WTC11 (cell line): ENCODE data around the gene UQCR10. TPM values are rescaled to one million over a fixed set of nuclear protein-coding genes. Genes with fewer than 3 reads are reported as not detected.

ENCODE experiments used
- ATAC-seq: fragments of 200-7000 bp; cut with Tn5 transposase; 2 replicates; pipeline ENCODE4 v1.10.0; 2021; ENCODE audit warnings: mild to moderate bottlenecking, moderate library complexity
- CTCF ChIA-PET: fragments of 300-600 bp; sonication (Branson Sonifier 250); formaldehyde crosslinking; loops from one replicate; lab custom pipeline; 2021; ENCODE audit warnings: antibody characterized with exemption; lab: Charles Lee
- POLR2A ChIA-PET: fragments of 350-600 bp; sonication (Branson Sonifier 250); formaldehyde crosslinking; loops from one replicate; lab custom pipeline; 2021; ENCODE audit warnings: antibody characterized with exemption; lab: Charles Lee
- DNase-seq: peaks from one replicate; pipeline ENCODE4 v3.0.0; 2021; ENCODE audit warnings: low spot score
- H3K27ac Mint-ChIP-seq: 2 replicates; pipeline ENCODE4 v1.8.0; 2021; ENCODE audit warnings: mixed read lengths
- H3K27me3 Mint-ChIP-seq: 2 replicates; pipeline ENCODE4 v1.8.0; 2021; ENCODE audit warnings: low read depth, mild to moderate bottlenecking, moderate library complexity, mixed read lengths
- H3K36me3 Mint-ChIP-seq: 2 replicates; pipeline ENCODE4 v1.8.0; 2021; ENCODE audit warnings: mixed read lengths
- H3K4me1 Mint-ChIP-seq: 2 replicates; pipeline ENCODE4 v1.8.0; 2022; ENCODE audit warnings: mixed read lengths
- H3K4me3 Mint-ChIP-seq: 2 replicates; pipeline ENCODE4 v1.8.0; 2021; ENCODE audit warnings: mild to moderate bottlenecking, moderate library complexity, mixed read lengths
- H3K9me3 Mint-ChIP-seq: 2 replicates; pipeline ENCODE4 v1.8.0; 2021; ENCODE audit warnings: mixed read lengths
- ATF1 ChIP-seq: sonication (generic); formaldehyde crosslinking; IDR thresholded peaks from 2 replicates; pipeline ENCODE4 v1.8.1; 2023; ENCODE audit warnings: mild to moderate bottlenecking, moderate library complexity, missing genetic modification reagents
- ELF4 ChIP-seq: sonication (generic); formaldehyde crosslinking; IDR thresholded peaks from 2 replicates; pipeline ENCODE4 v1.8.1; 2022; ENCODE audit warnings: low read depth, mild to moderate bottlenecking, moderate library complexity, missing genetic modification reagents
- ESRRA ChIP-seq: sonication (generic); formaldehyde crosslinking; IDR thresholded peaks from 2 replicates; pipeline ENCODE4 v1.8.1; 2022; ENCODE audit warnings: mild to moderate bottlenecking, missing genetic modification reagents, borderline replicate concordance
- FOXP1 ChIP-seq: sonication (generic); formaldehyde crosslinking; IDR thresholded peaks from 2 replicates; pipeline ENCODE4 v1.8.0; 2022; ENCODE audit warnings: missing genetic modification reagents, mild to moderate bottlenecking, moderate library complexity, borderline replicate concordance
- MXD4 ChIP-seq: fragments of 250-450 bp; sonication (Bioruptor Pico); IDR thresholded peaks from 2 replicates; pipeline ENCODE4 v1.8.0; 2021; ENCODE audit warnings: mild to moderate bottlenecking, moderate library complexity, borderline replicate concordance
- RORB ChIP-seq: fragments of 250-450 bp; sonication (Bioruptor Pico); IDR thresholded peaks from 2 replicates; pipeline ENCODE4 v1.9.0; 2021; ENCODE audit warnings: mild to moderate bottlenecking
- SOX15 ChIP-seq: fragments of 250-450 bp; sonication (Bioruptor Pico); IDR thresholded peaks from 2 replicates; pipeline ENCODE4 v1.9.0; 2021; ENCODE audit warnings: mild to moderate bottlenecking
- TCF7 ChIP-seq: sonication (generic); formaldehyde crosslinking; IDR thresholded peaks from 2 replicates; pipeline ENCODE4 v1.8.0; 2022; ENCODE audit warnings: mild to moderate bottlenecking, low read depth, missing genetic modification reagents, moderate library complexity
- TEAD4 ChIP-seq: sonication (generic); formaldehyde crosslinking; IDR thresholded peaks from 2 replicates; pipeline ENCODE4 v1.8.0; 2022; ENCODE audit warnings: mild to moderate bottlenecking, missing genetic modification reagents
- ZNF121 ChIP-seq: sonication (generic); formaldehyde crosslinking; IDR thresholded peaks from 2 replicates; pipeline ENCODE4 v1.8.0; 2023; ENCODE audit warnings: missing genetic modification reagents
- ZNF232 ChIP-seq: sonication (generic); formaldehyde crosslinking; IDR thresholded peaks from 2 replicates; pipeline ENCODE4 v1.8.0; 2022; ENCODE audit warnings: mild to moderate bottlenecking, missing genetic modification reagents
- ZNF263 ChIP-seq: sonication (generic); formaldehyde crosslinking; IDR thresholded peaks from 2 replicates; pipeline ENCODE4 v1.8.1; 2022; ENCODE audit warnings: low read depth, mild to moderate bottlenecking, moderate library complexity, missing genetic modification reagents
- ZNF396 ChIP-seq: fragments of 250-450 bp; sonication (Bioruptor Pico); IDR thresholded peaks from 2 replicates; pipeline ENCODE4 v1.8.0; 2021; ENCODE audit warnings: mild to moderate bottlenecking, moderate library complexity, borderline replicate concordance
- total RNA-seq: library from RNA; stranded (reverse); gene quantifications from 3 replicates; pipeline ENCODE4 v1.2.3, GENCODE V29; 2021
- TF ChIP-seq, protein P1 (sequence below): sonication (generic); formaldehyde crosslinking; IDR thresholded peaks from 2 replicates; pipeline ENCODE4 v1.8.1; 2022; ENCODE audit warnings: mild to moderate bottlenecking, moderate library complexity, missing genetic modification reagents
- TF ChIP-seq, protein P2 (sequence below): sonication (generic); formaldehyde crosslinking; IDR thresholded peaks from 2 replicates; pipeline ENCODE4 v1.8.0; 2022; ENCODE audit warnings: mild to moderate bottlenecking, missing genetic modification reagents
- TF ChIP-seq, protein P3 (sequence below): sonication (generic); formaldehyde crosslinking; conservative IDR thresholded peaks from 2 replicates; pipeline ENCODE4 v1.8.1; 2022; ENCODE audit warnings: mild to moderate bottlenecking, missing genetic modification reagents
- TF ChIP-seq, protein P4 (sequence below): sonication (generic); formaldehyde crosslinking; IDR thresholded peaks from 2 replicates; pipeline ENCODE4 v1.8.1; 2023; ENCODE audit warnings: mild to moderate bottlenecking, missing genetic modification reagents
- TF ChIP-seq, protein P5 (sequence below): sonication (generic); formaldehyde crosslinking; IDR thresholded peaks from 2 replicates; pipeline ENCODE4 v1.8.1; 2023; ENCODE audit warnings: mild to moderate bottlenecking, moderate library complexity, missing genetic modification reagents
- TF ChIP-seq, protein P6 (sequence below): sonication (generic); formaldehyde crosslinking; IDR thresholded peaks from 2 replicates; pipeline ENCODE4 v1.8.1; 2022; ENCODE audit warnings: low read depth, mild to moderate bottlenecking, moderate library complexity, missing genetic modification reagents, borderline replicate concordance
- TF ChIP-seq, protein P7 (sequence below): sonication (generic); formaldehyde crosslinking; conservative IDR thresholded peaks from 2 replicates; pipeline ENCODE4 v1.8.1; 2023; ENCODE audit warnings: mild to moderate bottlenecking, low read depth, missing genetic modification reagents, moderate library complexity

UQCR10 gene
- total RNA-seq, 1 experiment from 2014 or later = 119 TPM

DNA sequence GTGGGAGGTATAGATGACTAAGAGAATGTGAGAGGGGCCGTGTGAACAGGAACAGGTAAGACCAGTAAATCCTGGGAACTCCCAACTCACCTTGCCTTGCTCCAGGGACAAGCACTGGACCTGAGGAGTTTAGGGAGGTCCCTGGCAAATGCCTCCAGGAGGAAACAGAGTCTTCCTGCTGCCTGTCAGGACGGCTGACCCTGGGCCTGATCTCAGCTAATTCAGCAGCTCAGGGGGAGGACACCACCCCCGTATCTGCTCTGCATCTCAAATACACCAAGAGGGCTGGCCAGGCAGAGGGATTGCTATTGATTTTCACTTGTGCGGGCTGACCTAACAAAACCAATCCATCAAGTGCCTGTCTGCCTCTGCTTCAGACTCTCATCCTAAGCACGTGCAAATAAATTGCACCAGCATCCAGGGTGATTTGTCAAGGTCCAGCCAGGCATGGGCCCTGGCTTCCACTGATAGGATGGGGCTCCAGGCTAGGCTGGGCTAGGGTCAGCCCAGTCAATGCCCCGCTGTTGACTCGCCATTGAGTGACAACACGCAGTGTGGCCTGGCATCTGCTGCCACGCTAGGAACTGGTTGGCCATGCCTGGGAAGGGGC lies 20.3 kb downstream of the UQCR10 start (continued):
- TF ChIP-seq ZNF232 (CRISPR knock-in tag) (no peak), ESRRA (CRISPR knock-in tag) (no peak), FOXP1 (no peak)
- TF ChIP-seq, protein P1, sequence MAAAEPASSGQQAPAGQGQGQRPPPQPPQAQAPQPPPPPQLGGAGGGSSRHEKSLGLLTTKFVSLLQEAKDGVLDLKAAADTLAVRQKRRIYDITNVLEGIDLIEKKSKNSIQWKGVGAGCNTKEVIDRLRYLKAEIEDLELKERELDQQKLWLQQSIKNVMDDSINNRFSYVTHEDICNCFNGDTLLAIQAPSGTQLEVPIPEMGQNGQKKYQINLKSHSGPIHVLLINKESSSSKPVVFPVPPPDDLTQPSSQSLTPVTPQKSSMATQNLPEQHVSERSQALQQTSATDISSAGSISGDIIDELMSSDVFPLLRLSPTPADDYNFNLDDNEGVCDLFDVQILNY (CRISPR knock-in tag) = no peak

DNA sequence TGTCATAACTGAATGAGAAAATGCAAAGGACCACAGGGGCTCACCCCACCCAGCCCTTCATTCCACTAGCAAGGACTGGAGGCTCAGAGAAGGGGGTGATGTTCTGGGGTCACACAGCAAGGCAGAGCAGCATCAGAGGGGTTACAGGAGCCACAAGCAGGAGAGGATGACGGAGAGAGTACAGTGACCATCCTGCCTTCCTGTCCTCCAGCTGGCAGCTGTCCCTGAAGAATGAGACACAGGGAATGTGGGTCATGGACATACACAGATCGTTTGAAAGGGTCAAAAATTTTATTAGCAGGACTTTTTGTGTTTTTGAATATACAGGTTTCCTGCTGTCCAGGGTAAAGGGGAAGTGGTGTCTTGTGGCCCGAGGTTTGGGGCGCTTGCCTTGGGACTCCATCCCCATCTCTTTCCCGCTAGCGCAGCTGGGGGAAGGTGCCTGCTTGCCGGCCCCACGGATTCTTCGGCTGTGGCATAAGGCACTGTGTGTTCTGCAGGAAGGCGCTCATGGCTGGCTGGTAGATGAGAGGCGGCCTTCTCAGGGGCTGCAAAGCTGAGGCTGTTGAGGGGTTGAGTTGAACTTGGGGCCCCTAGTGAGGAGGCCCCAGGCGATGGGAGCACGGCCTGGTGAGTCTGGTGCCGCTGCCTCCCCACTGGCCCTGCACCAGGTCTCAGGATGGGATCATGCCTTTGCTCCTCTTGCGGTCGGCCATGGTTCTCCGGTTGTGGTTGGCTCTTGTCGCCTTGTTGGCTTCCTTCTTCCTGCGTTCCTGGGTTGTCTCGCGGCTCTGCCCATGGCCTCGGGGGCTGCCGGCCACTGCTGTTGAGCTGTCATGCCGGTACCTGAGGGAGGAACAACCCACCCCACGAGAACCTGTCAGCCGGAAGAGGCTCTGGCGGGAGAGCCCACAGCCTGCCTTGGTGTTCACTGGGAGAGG lies 21.4 kb downstream of the UQCR10 start:
- ChIA-PET CTCF (no interaction called here), POLR2A (no interaction called here)
- Mint-ChIP-seq H3K4me3 (no peak overlapping the region), H3K4me1 (peaks cover 5% of the 10 kb centered on the region), H3K36me3 (peaks cover 17% of the 10 kb centered on the region), H3K27ac (no peak overlapping the region), H3K27me3 (no peaks in the 10 kb centered on the region), H3K9me3 (no peaks in the 10 kb centered on the region)
- no peak for ATAC-seq
- TF ChIP-seq SOX15 (CRISPR knock-in tag) (no peak), TEAD4 (CRISPR knock-in tag) (no peak), RORB (no peak), ESRRA (CRISPR knock-in tag) (no peak), ZNF121 (CRISPR knock-in tag) (no peak), MXD4 (CRISPR knock-in tag) (no peak), FOXP1 (no peak), ATF1 (CRISPR knock-in tag) (no peak), ZNF232 (CRISPR knock-in tag) (no peak), ELF4 (CRISPR knock-in tag) (no peak), ZNF263 (no peak), ZNF396 (CRISPR knock-in tag) (no peak), TCF7 (CRISPR knock-in tag) (no peak)
- TF ChIP-seq, protein P2, sequence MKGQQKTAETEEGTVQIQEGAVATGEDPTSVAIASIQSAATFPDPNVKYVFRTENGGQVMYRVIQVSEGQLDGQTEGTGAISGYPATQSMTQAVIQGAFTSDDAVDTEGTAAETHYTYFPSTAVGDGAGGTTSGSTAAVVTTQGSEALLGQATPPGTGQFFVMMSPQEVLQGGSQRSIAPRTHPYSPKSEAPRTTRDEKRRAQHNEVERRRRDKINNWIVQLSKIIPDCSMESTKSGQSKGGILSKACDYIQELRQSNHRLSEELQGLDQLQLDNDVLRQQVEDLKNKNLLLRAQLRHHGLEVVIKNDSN (CRISPR knock-in tag) = no peak
- TF ChIP-seq, protein P3, sequence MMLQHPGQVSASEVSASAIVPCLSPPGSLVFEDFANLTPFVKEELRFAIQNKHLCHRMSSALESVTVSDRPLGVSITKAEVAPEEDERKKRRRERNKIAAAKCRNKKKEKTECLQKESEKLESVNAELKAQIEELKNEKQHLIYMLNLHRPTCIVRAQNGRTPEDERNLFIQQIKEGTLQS = no peak
- TF ChIP-seq, protein P4, sequence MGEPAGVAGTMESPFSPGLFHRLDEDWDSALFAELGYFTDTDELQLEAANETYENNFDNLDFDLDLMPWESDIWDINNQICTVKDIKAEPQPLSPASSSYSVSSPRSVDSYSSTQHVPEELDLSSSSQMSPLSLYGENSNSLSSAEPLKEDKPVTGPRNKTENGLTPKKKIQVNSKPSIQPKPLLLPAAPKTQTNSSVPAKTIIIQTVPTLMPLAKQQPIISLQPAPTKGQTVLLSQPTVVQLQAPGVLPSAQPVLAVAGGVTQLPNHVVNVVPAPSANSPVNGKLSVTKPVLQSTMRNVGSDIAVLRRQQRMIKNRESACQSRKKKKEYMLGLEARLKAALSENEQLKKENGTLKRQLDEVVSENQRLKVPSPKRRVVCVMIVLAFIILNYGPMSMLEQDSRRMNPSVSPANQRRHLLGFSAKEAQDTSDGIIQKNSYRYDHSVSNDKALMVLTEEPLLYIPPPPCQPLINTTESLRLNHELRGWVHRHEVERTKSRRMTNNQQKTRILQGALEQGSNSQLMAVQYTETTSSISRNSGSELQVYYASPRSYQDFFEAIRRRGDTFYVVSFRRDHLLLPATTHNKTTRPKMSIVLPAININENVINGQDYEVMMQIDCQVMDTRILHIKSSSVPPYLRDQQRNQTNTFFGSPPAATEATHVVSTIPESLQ (CRISPR knock-in tag) = no peak
- TF ChIP-seq, protein P5, sequence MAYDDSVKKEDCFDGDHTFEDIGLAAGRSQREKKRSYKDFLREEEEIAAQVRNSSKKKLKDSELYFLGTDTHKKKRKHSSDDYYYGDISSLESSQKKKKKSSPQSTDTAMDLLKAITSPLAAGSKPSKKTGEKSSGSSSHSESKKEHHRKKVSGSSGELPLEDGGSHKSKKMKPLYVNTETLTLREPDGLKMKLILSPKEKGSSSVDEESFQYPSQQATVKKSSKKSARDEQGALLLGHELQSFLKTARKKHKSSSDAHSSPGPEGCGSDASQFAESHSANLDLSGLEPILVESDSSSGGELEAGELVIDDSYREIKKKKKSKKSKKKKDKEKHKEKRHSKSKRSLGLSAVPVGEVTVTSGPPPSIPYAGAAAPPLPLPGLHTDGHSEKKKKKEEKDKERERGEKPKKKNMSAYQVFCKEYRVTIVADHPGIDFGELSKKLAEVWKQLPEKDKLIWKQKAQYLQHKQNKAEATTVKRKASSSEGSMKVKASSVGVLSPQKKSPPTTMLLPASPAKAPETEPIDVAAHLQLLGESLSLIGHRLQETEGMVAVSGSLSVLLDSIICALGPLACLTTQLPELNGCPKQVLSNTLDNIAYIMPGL (CRISPR knock-in tag) = no peak
- TF ChIP-seq, protein P6, sequence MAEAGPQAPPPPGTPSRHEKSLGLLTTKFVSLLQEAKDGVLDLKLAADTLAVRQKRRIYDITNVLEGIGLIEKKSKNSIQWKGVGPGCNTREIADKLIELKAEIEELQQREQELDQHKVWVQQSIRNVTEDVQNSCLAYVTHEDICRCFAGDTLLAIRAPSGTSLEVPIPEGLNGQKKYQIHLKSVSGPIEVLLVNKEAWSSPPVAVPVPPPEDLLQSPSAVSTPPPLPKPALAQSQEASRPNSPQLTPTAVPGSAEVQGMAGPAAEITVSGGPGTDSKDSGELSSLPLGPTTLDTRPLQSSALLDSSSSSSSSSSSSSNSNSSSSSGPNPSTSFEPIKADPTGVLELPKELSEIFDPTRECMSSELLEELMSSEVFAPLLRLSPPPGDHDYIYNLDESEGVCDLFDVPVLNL (CRISPR knock-in tag) = no peak
- TF ChIP-seq, protein P1 (CRISPR knock-in tag) = no peak
- TF ChIP-seq, protein P7, sequence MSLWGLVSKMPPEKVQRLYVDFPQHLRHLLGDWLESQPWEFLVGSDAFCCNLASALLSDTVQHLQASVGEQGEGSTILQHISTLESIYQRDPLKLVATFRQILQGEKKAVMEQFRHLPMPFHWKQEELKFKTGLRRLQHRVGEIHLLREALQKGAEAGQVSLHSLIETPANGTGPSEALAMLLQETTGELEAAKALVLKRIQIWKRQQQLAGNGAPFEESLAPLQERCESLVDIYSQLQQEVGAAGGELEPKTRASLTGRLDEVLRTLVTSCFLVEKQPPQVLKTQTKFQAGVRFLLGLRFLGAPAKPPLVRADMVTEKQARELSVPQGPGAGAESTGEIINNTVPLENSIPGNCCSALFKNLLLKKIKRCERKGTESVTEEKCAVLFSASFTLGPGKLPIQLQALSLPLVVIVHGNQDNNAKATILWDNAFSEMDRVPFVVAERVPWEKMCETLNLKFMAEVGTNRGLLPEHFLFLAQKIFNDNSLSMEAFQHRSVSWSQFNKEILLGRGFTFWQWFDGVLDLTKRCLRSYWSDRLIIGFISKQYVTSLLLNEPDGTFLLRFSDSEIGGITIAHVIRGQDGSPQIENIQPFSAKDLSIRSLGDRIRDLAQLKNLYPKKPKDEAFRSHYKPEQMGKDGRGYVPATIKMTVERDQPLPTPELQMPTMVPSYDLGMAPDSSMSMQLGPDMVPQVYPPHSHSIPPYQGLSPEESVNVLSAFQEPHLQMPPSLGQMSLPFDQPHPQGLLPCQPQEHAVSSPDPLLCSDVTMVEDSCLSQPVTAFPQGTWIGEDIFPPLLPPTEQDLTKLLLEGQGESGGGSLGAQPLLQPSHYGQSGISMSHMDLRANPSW = no peak
- no peak for DNase-seq
